Upper lobe of left lung (tissue), 4 donors: ENCODE measurements around the gene UBE2J2.

ENCODE experiments used
- CTCF ChIP-seq, 6 experiments: fragments of 450-650 bp in 4 of 6; fragments of 200-600 bp in 2 of 6; sonication (generic) in 2 of 6; IDR thresholded peaks; one replicate each; pipeline ENCODE4 v1.5.1; 2016 to 2019; ENCODE audit warnings: antibody characterized with exemption in 6 of 6
- EP300 ChIP-seq, 4 donors: sonication (generic); formaldehyde crosslinking; IDR thresholded peaks; one replicate each; pipeline ENCODE4 v1.5.1; 2017; ENCODE audit warnings: antibody characterized with exemption in 4 of 4, control low read depth in 2 of 4
- POLR2A ChIP-seq, 4 donors: fragments of 450-650 bp; IDR thresholded peaks; one replicate each; pipeline ENCODE4 v1.5.1; 2016 to 2017; ENCODE audit warnings: antibody characterized with exemption in 4 of 4, mild to moderate bottlenecking in 2 of 4
- POLR2AphosphoS5 ChIP-seq, 2 donors: sonication (generic); formaldehyde crosslinking; IDR thresholded peaks; one replicate each; pipeline ENCODE4 v1.5.1; 2017; ENCODE audit warnings: antibody characterized with exemption in 2 of 2

- TF ChIP-seq CTCF (IDR thresholded peaks at IDR 0.05) (no peak), POLR2AphosphoS5 (IDR thresholded peaks at IDR 0.05) (no peak), POLR2A (IDR thresholded peaks at IDR 0.05) (no peak), EP300 (IDR thresholded peaks at IDR 0.05) (no peak)
These were observed 66.1 kb downstream of the UBE2J2 start for GRCh38 chr1:1207571-1207892.
